Measurements from ENCODE around the gene PAF1. TPM values are rescaled to one million over a fixed set of nuclear protein-coding genes. Genes with fewer than 3 reads are reported as not detected.

PAF1 gene
- total RNA-seq, 1 donor = 45.4 TPM

- peak overlapping the region; percentile 99 for H3K4me3 ChIP-seq (ENCODE audit: low read depth, low read length)
- TF ChIP-seq CTCF (IDR thresholded peaks at IDR 0.05; ENCODE audit: insufficient read depth, low read length) = no peak
- no peak for DNase-seq (ENCODE audit: low read depth)
Measured at GRCh38 chr19:39389631-39390414, 1.1 kb downstream of the PAF1 start.

GRCh38 chr19:39388657-39389056, 2.2 kb downstream of the PAF1 start:
- no peak for DNase-seq (ENCODE audit: low read depth)
- no peak for TF ChIP-seq CTCF (IDR thresholded peaks at IDR 0.05; ENCODE audit: insufficient read depth, low read length)
- H3K4me3 ChIP-seq (ENCODE audit: low read depth, low read length) = no peak overlapping the region

- no peak overlapping the region for H3K4me3 ChIP-seq (ENCODE audit: low read depth, low read length)
- no peak for DNase-seq (ENCODE audit: low read depth)
- TF ChIP-seq CTCF (IDR thresholded peaks at IDR 0.05; ENCODE audit: insufficient read depth, low read length) = no peak
Measured at GRCh38 chr19:39386557-39386956, 4.3 kb downstream of the PAF1 start.

- DNase-seq (ENCODE audit: low read depth) = no peak
- no peak overlapping the region for H3K4me3 ChIP-seq (ENCODE audit: low read depth, low read length)
- TF ChIP-seq CTCF (IDR thresholded peaks at IDR 0.05; ENCODE audit: insufficient read depth, low read length) = no peak
Measured at GRCh38 chr19:39385629-39386411, 5.1 kb downstream of the PAF1 start.

GRCh38 chr19:39384839-39385568, 5.9 kb downstream of the PAF1 start:
- H3K4me3 ChIP-seq (ENCODE audit: low read depth, low read length) = no peak overlapping the region
- TF ChIP-seq CTCF (IDR thresholded peaks at IDR 0.05; ENCODE audit: insufficient read depth, low read length) = no peak
- no peak for DNase-seq (ENCODE audit: low read depth)

- no peak for TF ChIP-seq CTCF (IDR thresholded peaks at IDR 0.05; ENCODE audit: insufficient read depth, low read length)
- no peak for DNase-seq (ENCODE audit: low read depth)
- H3K4me3 ChIP-seq (ENCODE audit: low read depth, low read length) = no peak overlapping the region
Measured at GRCh38 chr19:39382991-39383828, 7.7 kb downstream of the PAF1 start.
